ENCODE data around the gene FAM20C.
A peak's percentile ranks its signal among the peaks of the same experiment; 100 is the strongest.

Gene FAM20C

DNA sequence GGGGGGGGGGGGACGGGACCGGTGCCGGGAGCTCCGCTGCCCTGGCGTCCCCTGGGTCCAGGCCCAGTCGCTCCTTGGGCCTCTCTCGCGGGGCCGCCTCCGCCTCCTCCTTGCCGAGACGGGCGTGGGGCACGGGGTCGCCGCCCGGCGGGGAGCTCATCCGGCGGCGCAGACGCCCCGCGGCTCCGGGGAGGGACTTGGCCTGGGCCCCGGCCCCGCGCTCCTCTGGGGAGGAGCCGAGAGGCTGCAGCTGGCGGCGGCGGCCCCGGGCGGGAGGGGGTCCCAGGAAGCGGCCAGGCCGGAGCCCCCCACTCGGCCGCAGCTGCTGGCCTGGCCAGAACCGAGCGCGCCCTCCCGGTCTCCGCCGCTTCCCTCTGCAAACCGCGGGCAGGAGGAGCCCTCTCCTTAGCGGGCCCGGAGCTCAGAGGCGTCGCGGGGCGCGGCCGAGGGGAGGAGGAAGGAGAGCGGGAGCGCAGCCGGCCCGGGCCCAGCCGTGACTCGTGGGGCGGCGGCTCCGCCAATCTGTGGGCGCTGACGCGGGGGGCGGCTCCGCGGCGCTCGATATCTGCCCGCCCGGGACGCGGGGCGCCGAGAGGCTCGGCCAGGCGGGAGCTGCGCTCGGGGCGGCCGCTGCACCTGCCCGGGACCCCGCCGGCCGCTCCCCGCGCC lies at the start of gene FAM20C:
TSS of gene FAM20C (plus strand) at position 591 of the 669 bp plus-strand sequence. CDS start 629 bp downstream, outside the sequence.
- DNase-seq = peak; percentile 7

DNA sequence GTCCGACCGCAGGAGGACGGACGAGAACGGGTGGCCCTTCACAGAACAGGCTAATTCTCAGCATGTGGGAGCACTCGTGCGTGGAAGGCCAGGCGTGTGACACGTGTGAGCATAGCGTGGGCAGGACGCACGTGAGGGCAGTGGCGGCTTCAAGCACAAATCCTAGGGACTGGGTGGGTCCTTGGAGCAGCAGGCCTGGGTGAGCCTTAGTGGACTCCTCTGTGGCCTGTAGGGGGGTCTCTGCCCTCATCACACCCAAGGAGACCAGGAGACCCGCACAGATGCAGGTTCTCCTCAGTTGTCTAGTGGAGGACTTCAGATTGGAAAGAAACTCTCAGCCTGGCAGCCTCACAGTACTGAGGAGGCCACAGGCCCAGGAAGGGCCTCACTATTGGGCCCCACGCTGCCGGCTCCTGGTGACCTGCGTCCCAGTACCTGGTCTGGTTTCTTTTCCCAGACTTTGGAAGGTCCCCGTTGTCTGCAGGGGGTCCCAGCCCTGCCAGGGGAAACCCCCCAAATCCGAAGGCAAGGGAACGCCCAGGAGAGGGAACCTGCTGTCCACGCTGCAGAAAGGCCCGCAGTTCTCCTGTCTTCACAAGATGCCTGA lies 49.1 kb upstream of the FAM20C start:
- DNase-seq = no peak

DNA sequence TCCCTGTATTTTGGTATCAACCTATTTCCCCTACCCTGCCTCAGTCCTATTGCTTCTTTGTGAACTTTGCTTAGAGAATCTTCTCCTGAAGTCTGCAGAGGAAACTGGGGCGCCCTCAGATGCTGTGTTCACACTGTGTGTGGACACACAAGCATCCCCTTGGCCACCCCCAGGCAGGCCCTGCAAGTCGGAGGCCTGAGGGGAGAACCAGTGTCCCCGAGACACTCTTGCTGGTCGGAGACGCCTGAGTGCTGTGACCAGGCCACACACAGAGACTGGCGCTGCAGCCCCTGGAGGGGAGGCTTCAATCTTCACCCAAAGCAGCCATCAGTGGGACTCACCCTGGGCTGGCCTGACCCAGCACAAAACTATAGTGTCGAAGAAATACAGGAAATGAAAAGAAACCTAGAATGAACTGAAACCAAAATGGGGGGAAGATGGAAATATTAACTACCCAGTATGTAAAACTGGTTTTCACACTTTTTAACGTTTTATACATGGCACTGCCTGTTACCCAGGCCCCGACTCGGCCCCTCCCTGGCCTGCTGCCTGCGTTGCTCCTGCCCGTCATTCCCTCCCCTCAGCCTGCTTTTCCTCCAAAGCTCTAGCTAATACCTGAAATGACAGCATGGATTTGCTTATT lies 48.4 kb upstream of the FAM20C start:
- no peak for DNase-seq

DNA sequence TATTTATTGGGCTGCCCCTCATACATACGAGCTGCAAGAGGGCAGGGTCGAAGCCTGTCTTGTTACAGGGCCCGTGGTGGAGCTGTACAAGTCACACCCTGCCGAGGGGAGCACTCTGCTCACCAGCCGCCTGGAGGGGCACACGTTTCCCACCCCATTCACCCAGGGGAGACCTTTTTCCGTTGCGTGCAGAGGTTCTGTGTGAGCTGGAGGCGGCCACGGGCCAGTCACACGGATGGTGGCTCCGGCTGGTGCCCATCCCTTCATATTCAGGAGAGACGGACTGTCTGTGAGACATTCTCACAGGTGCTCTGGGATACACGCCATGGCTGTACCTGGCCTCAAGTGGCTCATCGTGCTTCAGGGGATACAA lies 47.9 kb upstream of the FAM20C start:
- DNase-seq = no peak

DNA sequence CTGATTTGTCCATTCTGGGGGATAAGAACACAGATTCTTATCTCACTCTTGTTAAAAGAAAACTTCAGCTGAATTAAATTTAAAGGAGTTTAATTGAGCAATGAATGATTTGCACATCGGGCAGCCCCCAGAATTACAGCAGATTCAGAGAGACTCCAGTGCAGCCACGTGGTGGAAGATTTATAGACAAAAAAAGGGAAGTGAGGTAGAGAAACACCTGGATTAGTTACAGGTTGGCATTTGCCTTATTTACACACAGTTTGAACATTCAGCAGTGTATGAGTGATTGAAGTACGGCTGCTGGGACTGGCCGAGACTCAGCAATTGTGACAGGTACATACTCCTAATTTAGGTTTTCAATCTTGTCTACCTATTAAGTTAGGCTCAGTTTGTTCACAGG lies 46.5 kb upstream of the FAM20C start:
- DNase-seq = no peak

DNA sequence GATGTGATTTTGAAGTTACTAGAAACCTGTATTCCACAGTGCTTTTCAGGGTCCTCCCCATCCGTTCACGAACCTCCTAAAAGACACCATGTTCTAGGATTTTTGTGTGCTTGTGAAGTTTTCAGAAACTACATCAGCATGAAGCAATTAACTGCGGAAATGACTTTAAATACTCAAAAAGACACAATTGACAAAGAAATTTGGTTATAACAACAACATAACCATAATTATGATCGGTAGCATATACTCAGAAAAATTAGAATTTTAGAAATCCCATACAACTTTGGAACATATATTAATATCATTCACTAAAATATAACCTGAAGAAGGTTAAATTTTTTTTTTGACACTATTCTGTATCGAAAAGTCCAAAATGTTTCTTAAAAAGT lies 43.8 kb upstream of the FAM20C start:
- no peak for DNase-seq

DNA sequence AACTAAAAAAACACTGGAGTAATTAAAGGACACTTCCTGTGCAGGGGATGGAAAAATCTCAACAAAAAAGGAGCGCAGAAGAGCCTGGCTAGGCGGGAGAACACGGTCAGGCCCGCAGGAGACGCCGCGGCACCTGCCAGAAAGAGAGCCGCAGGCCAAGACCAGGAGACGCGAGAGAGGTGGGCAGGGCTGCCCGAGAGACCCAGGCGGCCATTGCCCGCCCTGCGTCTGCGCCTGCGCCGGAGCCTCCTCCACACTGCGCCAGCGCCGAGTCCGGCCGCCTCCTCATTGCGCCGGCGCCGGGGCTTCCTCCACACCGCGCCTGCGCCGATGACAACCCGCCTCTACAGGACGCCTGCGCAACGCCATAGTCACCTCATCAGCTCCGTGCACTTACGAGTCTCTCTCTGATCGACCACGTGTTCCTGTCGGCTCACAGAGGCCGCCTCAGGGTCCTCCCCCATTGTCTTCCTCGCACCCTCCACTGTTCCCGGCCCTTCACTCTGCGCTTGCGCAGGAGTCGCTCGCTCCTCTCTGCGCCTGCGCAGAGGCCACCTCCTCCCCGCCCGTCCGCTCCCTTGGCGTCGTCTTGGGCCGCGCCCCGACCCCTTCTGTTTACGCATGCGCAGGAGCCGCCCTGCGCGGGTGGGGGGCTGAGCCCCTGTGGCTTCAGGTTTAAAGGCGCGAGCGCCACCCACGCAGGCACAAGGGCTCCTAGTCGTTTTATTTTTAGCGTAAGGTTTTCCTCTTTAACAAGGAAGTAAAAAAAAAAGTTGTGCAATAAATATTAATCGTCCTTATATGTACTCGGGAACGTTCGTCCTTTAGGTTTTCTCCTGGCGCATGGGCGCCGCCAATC lies 43.2 kb upstream of the FAM20C start:
- DNase-seq = peak; percentile 97

DNA sequence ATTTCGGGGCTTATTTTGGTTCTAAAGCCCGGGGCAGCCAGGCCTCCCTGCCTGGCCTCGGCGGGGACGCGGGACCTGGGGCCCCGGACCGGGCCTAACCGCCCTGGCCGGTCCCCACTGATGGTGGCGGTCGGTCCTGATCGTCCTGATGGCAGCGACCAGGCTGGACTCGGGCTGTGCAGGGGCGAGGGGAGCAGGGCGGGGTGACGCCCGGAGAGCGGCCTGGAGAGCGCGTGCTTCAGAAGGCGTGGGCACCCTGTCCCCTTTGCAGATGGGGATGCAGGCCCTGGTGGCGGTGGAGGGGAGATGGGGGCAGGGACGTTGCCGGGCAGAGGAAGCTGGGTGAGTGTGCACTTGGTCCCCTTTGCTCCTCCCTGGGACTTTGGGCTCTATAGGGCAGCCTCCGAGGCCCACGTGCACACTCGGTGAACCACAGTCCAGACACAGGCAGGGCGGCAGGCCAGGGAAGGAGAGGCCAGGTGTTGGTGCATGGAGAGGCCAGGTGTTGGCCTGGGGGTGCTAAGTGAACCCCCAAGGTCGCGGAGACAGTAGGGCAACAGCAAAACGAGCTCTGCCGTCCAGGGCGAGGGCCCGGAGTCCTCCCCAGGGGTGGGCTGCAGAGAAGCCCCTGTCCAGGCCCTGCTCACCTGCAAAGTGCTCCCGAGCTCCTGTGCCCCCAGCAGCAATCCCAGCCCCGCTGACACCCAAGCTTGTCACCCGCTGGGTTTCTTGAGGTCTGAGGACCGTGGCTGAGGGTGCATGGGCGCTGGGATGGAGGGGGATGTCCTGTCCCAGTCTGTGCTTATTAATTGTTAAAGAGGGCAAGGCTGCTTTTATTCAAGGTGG lies 42.4 kb upstream of the FAM20C start:
- no peak for DNase-seq

DNA sequence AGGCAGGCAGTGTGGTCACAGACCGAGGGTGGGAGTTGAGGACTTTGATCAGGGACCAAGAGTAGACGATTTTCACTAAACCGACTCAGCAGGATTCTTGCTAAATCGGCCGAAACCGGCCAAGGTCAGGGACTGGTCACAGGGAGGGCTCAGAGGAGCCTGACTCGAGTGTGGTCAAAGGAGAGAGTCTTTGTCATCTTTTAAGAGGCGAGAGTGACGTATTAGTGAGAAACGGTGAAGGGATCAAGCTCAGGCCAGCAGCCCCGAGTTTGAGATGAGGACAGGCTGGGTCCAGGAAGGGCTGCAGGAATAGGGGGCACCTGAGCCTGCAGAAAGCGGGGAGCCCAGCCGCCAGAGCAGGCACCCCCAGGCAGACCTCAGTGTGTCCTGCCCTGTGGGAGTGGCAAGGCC lies 41.6 kb upstream of the FAM20C start:
- DNase-seq = no peak

DNA sequence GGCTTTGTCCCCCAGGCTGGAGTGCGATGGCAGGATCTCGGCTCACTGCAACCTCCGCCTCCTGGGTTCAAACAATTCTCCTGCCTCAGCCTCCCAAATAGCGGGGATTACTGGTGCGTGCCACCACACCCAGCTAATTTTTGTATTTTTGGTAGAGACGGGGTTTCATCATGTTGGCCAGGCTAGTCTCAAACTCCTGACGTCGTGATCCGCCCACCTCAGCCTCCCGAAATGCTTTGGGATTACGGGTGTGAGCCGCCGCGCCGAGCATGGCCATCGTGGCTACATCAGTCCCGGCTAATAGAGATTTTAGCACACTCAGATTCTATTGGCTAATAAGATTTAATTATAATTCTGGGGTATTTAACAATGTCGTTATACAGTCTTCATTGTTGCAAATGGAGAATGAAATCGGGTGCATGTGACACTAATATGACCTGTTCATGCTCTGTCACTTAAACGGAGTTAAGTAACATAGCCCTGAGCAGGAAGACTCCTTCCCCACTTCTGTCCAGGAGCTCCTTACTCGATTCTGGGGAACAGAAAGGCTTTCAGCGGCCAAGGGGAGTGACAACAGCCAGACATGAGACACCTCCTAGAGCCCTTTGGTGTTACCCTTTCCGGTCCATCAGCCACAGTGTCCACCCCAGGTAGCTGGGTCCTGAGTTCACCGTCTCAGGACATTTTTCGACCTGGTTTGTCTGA lies 40.9 kb upstream of the FAM20C start:
- DNase-seq = no peak

DNA sequence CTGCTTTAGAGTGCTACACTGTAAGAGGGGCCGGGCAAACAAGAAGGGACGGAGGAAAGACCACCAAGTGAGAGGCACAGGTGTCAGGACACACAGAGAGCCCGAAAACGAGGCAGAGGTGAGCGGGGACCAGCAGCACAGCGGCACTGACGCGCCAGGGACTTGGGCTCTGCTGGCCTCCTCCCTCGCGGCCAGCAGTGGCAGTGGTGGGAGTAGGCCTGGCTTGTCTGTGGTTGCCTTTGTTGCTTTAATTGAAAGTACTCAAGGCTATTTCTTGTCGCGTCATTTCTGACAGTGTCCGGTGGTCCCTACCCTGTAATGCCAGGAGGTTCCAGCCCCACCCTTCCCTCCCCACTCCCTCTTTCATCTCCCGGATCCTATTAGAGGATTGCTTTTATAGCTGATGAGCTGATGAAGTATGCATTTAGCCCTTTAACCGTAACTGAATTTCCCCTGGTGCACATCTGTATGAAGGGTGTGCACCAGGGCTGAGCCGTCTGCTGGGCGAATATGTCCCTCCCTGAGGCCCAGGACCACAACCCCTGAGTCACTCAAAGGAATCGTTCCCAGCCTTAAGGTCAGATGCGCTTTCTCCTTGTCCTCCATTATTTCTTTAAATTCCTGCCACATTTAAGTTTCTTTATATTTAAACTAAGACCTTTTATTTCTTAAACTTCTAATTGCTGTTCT lies 39.5 kb upstream of the FAM20C start:
- DNase-seq = no peak

DNA sequence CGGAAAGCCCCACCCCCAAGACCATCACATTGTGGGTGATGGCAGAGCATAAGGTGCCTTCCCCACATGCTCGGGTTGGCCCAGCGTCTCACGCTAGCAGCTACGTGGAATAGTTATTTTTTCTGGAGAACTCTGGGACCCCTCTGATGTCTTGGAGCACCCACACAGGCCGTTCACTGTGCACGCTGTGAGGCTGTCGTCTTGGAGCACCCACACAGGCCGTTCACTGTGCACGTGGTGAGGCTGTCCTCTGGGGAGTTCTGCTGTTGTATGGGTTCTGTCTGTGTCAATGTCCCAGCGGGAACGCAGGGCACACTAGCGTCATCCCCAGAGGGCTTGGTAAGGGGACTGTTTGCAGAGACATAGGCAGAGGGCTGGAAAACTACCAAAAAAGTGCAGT lies 38.8 kb upstream of the FAM20C start:
- DNase-seq = no peak

DNA sequence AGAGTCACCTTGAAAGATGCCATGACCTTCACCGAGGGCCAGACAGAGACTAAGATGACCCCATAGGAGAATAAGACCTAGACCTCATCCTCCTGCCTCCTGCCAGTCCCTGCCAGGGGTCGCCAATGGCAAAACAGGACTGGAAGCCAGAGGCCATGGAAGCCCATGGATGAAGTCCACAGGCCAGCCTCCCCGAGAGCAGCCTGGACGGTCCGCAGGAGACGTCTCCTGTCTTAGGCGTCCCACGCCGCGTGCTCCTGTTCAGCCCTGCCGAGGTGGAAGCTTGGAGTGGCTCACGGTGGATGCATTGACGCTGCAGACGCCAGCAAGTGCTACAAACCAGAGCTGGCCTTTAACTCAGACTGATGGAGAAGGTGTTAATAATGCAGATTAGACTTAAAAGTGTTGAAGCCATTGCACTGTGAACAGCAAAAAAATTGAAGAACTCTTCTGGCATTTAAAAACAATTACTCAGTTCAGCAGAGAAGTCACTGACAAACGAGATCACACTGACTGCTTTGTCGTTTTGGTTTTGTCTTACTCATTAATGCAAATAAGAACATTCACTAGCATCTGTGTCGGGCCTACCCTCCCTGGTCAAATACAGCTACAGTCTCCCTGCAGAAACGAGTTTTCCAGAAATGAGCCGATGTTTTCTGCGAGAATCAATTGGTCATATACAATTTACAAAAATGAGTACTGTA lies 38.1 kb upstream of the FAM20C start:
- DNase-seq = no peak

DNA sequence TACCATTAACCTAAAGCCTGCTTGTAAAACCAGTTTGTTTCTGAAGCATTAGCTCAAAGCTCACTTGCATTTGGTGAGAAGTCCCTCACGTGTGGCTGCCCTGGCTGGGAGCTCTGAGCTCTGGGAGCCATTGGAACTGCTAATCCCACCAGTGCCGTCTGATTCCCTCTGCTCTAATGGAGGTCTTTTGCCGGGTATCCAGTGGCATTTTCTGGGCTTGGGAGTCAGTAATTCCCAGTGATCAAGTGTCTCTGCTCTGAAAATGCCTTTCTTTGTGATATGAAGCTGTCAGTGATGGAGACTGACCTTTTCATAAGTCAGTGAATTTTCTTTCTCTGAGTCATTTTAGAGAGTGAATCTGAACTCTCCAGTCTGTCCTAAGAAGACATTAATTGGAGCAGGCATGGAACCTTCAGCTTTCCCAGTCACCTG lies 36.9 kb upstream of the FAM20C start:
- DNase-seq = no peak

DNA sequence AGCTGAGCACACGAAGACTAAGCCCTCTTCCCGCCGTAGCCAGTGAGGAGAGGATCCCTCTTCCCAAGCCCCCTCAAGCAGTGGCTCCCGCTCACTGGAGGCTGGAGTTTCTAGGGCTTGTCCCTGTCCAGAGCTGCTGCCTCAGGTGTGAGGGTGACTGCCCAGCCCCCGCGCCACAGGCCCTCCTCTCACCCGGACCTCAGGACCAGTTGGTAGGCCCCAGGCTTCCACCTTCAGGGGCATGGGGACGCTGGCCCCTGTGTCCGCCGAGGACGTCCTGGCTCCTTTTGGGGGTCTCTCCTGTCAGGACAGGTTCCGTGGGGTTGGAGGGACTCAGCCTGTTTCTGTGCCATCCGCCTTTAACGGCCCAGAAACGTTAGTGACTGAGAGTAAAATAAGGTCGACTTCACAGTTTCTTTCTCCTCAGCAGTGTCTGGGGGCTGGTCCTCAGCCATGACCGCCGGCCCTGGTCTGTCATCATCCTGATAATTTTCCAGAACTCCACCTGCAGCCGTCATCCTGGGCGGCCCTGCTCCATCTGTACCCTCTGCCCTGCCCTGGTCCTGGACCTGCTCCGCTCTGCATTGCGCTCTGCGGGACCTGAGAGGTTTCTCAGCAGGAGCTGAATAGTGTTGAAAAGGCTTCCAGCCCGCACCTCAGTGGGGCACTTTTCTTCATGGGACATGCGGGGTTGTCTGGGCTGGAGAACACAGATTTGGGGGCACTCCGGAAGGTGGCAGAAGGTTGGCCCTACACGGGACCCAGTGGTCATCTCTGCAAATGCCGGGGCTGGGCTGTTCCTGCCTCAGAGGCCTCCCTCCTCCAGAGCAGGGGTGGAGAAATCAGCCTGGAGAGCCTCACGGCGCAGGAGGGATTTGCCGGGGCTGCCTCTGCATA lies 36.0 kb upstream of the FAM20C start:
- DNase-seq = no peak

DNA sequence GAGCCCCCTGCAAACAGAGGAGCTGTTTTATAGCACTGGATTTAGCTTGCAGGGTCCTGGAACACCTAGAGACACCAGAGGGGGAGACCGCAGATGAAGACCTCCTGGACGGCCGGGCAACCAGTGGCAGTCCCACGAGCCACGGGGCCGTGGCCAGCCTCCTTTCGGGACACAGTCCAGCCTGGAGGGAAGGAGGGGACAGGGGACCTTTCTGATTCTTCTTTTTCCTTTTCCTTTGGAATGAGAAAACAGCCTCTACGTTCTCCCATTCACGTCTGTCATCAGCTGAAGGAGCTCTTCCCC lies 35.4 kb upstream of the FAM20C start:
- no peak for DNase-seq

DNA sequence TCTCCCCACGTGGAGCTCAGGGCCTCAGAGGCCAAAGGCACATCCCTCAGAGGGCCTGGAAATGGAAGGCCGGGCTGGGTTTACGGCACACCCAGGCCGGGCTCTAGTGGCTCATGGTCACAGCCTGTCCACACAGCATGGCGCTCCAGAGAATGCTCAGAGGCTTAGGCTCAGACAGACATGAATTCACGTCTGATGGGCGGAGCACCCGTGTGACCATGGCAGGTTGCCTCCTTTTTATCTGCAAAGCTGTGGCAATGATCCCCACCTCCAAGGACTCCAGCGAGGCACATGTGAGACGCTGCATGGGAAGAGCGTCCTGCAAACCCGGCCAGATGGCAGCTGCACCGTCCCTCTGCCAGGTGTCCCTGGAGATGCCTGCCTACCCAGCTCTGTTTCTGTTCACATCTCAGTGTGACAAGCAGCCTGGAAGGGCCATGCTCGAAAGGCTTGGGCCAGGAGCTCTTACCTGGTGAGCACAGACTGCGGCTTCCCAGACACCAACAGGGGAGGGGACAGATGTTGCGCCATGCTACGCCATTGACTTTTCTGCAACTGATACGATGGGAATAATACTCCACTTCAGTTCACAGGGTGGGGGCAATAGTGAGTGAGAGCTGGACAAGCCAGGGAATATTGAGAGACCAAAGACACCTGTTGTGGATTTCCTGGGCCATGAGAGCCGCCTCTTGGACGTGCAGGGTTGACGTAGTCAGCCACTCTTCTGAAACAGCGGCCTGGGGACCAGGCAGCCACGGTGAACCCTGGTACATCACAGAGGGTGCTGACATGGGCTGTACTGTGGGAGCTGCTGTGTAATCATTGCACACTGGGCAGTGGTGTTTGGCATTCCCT lies 34.4 kb upstream of the FAM20C start:
- DNase-seq = no peak

DNA sequence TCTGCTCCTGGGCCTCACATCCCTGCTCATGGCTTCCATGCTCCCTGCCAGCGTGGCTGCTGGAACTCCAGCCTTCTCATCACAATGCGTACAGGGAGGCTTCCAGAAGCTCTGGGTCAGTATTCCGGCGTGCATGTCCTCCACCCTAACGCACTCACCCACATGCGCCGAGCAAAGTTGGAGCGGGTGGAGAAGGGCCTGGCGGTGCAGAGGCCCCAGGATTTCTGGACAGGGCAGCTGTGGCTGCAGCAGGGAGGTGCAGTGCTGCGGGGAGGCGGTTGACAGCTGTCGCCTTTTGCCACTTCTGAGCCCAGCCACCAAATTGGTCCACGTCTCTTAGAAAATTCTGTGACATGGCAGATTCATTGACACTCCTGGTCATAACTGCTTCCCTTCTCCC lies 33.6 kb upstream of the FAM20C start:
- DNase-seq = no peak
